CD4-positive, alpha-beta memory T cell (primary cell): ENCODE results near the gene GRIA1. TPM values are rescaled to one million over a fixed set of nuclear protein-coding genes. Genes with fewer than 3 reads are reported as not detected.

Source experiments
- CTCF ChIA-PET: fragments of 350-600 bp; sonication (Branson Sonifier 250); formaldehyde crosslinking; loops from one replicate; lab custom pipeline; 2021; ENCODE audit warnings: inconsistent platforms; ENCODE audit not compliant: partially characterized antibody; lab: Charles Lee
- POLR2A ChIA-PET: fragments of 350-600 bp; sonication (Branson Sonifier 250); formaldehyde crosslinking; loops from one replicate; lab custom pipeline; 2021; ENCODE audit not compliant: partially characterized antibody; lab: Charles Lee
- DNase-seq, 5 donors: peaks; one replicate each; pipeline versions ENCODE4 v3.0.0 to v3.0.0-alpha.2; 2020 to 2022; ENCODE audit warnings: mixed read lengths in 1 of 5
- H3K27ac ChIP-seq: one replicate; pipeline ENCODE4 v1.7.0; 2013; ENCODE audit warnings: low read depth, low read length
- H3K27me3 ChIP-seq: 2 replicates; pipeline ENCODE4 v1.7.0; 2013; ENCODE audit warnings: mild to moderate bottlenecking, low read length, moderate library complexity; ENCODE audit not compliant: insufficient read depth
- H3K36me3 ChIP-seq: 2 replicates; pipeline ENCODE4 v1.7.0; 2013; ENCODE audit warnings: mild to moderate bottlenecking, low read length, moderate library complexity; ENCODE audit not compliant: insufficient read depth
- H3K4me1 ChIP-seq: 2 replicates; pipeline ENCODE4 v1.7.0; 2013; ENCODE audit warnings: mild to moderate bottlenecking, low read length, moderate library complexity; ENCODE audit not compliant: insufficient read depth
- H3K4me3 ChIP-seq, 2 donors: one replicate each; pipeline ENCODE4 v1.7.0; 2013; ENCODE audit warnings: low read length in 2 of 2, mild to moderate bottlenecking in 1 of 2
- H3K9me3 ChIP-seq, 2 donors: one replicate each; pipeline ENCODE4 v1.7.0; 2013; ENCODE audit warnings: low read length in 2 of 2, control low read depth in 1 of 2; ENCODE audit not compliant: control insufficient read depth in 1 of 2
- H3K27ac Mint-ChIP-seq, 7 donors: one replicate each; pipeline ENCODE4 v1.8.0; 2020 to 2021; ENCODE audit warnings: mixed read lengths in 7 of 7, mild to moderate bottlenecking in 6 of 7, inconsistent platforms in 3 of 7, moderate library complexity in 3 of 7
- H3K27me3 Mint-ChIP-seq, 2 donors: one replicate each; pipeline ENCODE4 v1.8.0; 2020 to 2021; ENCODE audit warnings: mixed read lengths in 2 of 2
- H3K36me3 Mint-ChIP-seq, 2 donors: one replicate each; pipeline ENCODE4 v1.8.0; 2020 to 2021; ENCODE audit warnings: mixed read lengths in 2 of 2, inconsistent platforms in 1 of 2, mild to moderate bottlenecking in 1 of 2
- H3K4me1 Mint-ChIP-seq, 4 donors: one replicate each; pipeline ENCODE4 v1.8.0; 2020 to 2021; ENCODE audit warnings: mixed read lengths in 4 of 4, mild to moderate bottlenecking in 1 of 4
- H3K4me3 Mint-ChIP-seq, 8 donors: one replicate each; pipeline ENCODE4 v1.8.0; 2020 to 2021; ENCODE audit warnings: mixed read lengths in 8 of 8, mild to moderate bottlenecking in 7 of 8, moderate library complexity in 6 of 8, inconsistent platforms in 3 of 8
- H3K9me3 Mint-ChIP-seq, 8 donors: one replicate each; pipeline ENCODE4 v1.8.0; 2020 to 2021; ENCODE audit warnings: mixed read lengths in 8 of 8, mild to moderate bottlenecking in 5 of 8, inconsistent platforms in 3 of 8, moderate library complexity in 1 of 8
- intact Hi-C: fragments of 100-400 bp; cut with micrococcal nuclease; formaldehyde crosslinking; loops from one replicate; pipeline ENCODE4 v1.15.1; 2023
- polyA plus RNA-seq, 2 donors: library from polyadenylated mRNA; unstranded; fragments of 300-500 nt; fragmentation: Illumina TruSeq; gene quantifications; one replicate each; pipeline ENCODE4 v1.2.3, GENCODE V29; 2021
- total RNA-seq, 2 experiments: library from RNA; stranded (reverse); gene quantifications; one replicate each; pipeline ENCODE4 v1.2.3, GENCODE V29; 2021

The GRIA1 gene
- total and polyA plus RNA-seq, 4 experiments from 2014 or later = not detected

- no peaks in the 10 kb centered on the region for H3K4me1 Mint-ChIP-seq
- no peaks in the 10 kb centered on the region for H3K36me3 Mint-ChIP-seq
- no peaks in the 10 kb centered on the region for H3K27me3 ChIP-seq
- ChIA-PET POLR2A (no interaction called here), CTCF (no interaction called here)
- peaks cover 0 to 9% of the 10 kb centered on the region in 2 donors for H3K27me3 Mint-ChIP-seq
- no peak overlapping the region for H3K4me3 ChIP-seq
- H3K36me3 ChIP-seq = no peaks in the 10 kb centered on the region
- DNase-seq = no peak
- H3K9me3 ChIP-seq = no peaks in the 10 kb centered on the region
- H3K4me1 ChIP-seq = no peaks in the 10 kb centered on the region
- H3K27ac ChIP-seq = no peak overlapping the region
- intact Hi-C loops = no loop called here
- no peak overlapping the region for H3K27ac Mint-ChIP-seq
- peaks cover 0 to 3% (median 0%) of the 10 kb centered on the region in 8 donors for H3K9me3 Mint-ChIP-seq
- H3K4me3 Mint-ChIP-seq = no peak overlapping the region
Measured at GRCh38 chr5:153745778-153746395, 255.4 kb downstream of the GRIA1 start.

- Histone ChIP-seq H3K9me3 (no peaks in the 10 kb centered on the region), H3K27ac (no peak overlapping the region), H3K27me3 (no peaks in the 10 kb centered on the region), H3K4me1 (no peaks in the 10 kb centered on the region), H3K36me3 (no peaks in the 10 kb centered on the region), H3K4me3 (no peak overlapping the region)
- Mint-ChIP-seq H3K9me3 (peaks cover 0 to 3% (median 0%) of the 10 kb centered on the region in 8 donors), H3K4me1 (no peaks in the 10 kb centered on the region), H3K27ac (no peak overlapping the region), H3K27me3 (peaks cover 0 to 9% of the 10 kb centered on the region in 2 donors), H3K4me3 (no peak overlapping the region), H3K36me3 (no peaks in the 10 kb centered on the region)
- CTCF ChIA-PET = no interaction called here
- POLR2A ChIA-PET = no interaction called here
- intact Hi-C loops = no loop called here
- no peak for DNase-seq
Measured at GRCh38 chr5:153746440-153746839, 256.0 kb downstream of the GRIA1 start.

GRCh38 chr5:153748823-153749222 is 258.4 kb downstream of the GRIA1 start:
- Mint-ChIP-seq H3K27me3 (peaks cover 0 to 2% of the 10 kb centered on the region in 2 donors), H3K27ac (no peak overlapping the region), H3K4me3 (no peak overlapping the region), H3K9me3 (peaks cover 0 to 3% (median 0%) of the 10 kb centered on the region in 8 donors), H3K36me3 (no peaks in the 10 kb centered on the region), H3K4me1 (no peaks in the 10 kb centered on the region)
- POLR2A ChIA-PET = no interaction called here
- no peak overlapping the region for H3K27ac ChIP-seq
- no peaks in the 10 kb centered on the region for H3K27me3 ChIP-seq
- H3K4me3 ChIP-seq = no peak overlapping the region
- intact Hi-C loops = no loop called here
- no peaks in the 10 kb centered on the region for H3K36me3 ChIP-seq
- no peak for DNase-seq
- CTCF ChIA-PET = no interaction called here
- no peaks in the 10 kb centered on the region for H3K4me1 ChIP-seq
- no peaks in the 10 kb centered on the region for H3K9me3 ChIP-seq

- no peak for DNase-seq
- Mint-ChIP-seq H3K36me3 (no peaks in the 10 kb centered on the region), H3K9me3 (peaks cover 0 to 5% (median 1%) of the 10 kb centered on the region in 8 donors), H3K27ac (no peak overlapping the region), H3K27me3 (peaks cover 0 to 4% of the 10 kb centered on the region in 2 donors), H3K4me3 (no peak overlapping the region), H3K4me1 (no peaks in the 10 kb centered on the region)
- H3K4me1 ChIP-seq = no peaks in the 10 kb centered on the region
- ChIA-PET CTCF (no interaction called here), POLR2A (no interaction called here)
- H3K27ac ChIP-seq = no peak overlapping the region
- H3K36me3 ChIP-seq = no peaks in the 10 kb centered on the region
- intact Hi-C loops = no loop called here
- H3K9me3 ChIP-seq = no peaks in the 10 kb centered on the region
- H3K4me3 ChIP-seq = no peak overlapping the region
- no peaks in the 10 kb centered on the region for H3K27me3 ChIP-seq
Measured at GRCh38 chr5:153749960-153750359, 259.5 kb downstream of the GRIA1 start.

GRCh38 chr5:153751251-153751650 is 260.8 kb downstream of the GRIA1 start:
- Histone ChIP-seq H3K4me1 (no peaks in the 10 kb centered on the region), H3K27ac (no peak overlapping the region), H3K27me3 (no peaks in the 10 kb centered on the region), H3K36me3 (no peaks in the 10 kb centered on the region), H3K4me3 (no peak overlapping the region), H3K9me3 (no peaks in the 10 kb centered on the region)
- Mint-ChIP-seq H3K36me3 (no peaks in the 10 kb centered on the region), H3K27me3 (peaks cover 0 to 2% of the 10 kb centered on the region in 2 donors), H3K27ac (no peak overlapping the region), H3K4me3 (no peak overlapping the region), H3K9me3 (peaks cover 0 to 7% (median 0%) of the 10 kb centered on the region in 8 donors), H3K4me1 (no peaks in the 10 kb centered on the region)
- POLR2A ChIA-PET = no interaction called here
- CTCF ChIA-PET = no interaction called here
- intact Hi-C loops = no loop called here
- DNase-seq = no peak

- CTCF ChIA-PET = interaction anchor here (0.5 kb wide), 1 partner anchor 12 kb away, joined by 3 read pairs; no protein-coding TSS in a partner anchor
Measured at GRCh38 chr5:153752890-153753289, 262.4 kb downstream of the GRIA1 start.

GRCh38 chr5:153753645-153754432 is 263.4 kb downstream of the GRIA1 start:
- POLR2A ChIA-PET = no interaction called here
- Mint-ChIP-seq H3K4me1 (no peaks in the 10 kb centered on the region), H3K36me3 (no peaks in the 10 kb centered on the region), H3K27ac (no peak overlapping the region), H3K9me3 (peaks cover 0 to 15% (median 2%) of the 10 kb centered on the region in 8 donors), H3K4me3 (peak overlapping the region in 1 of 8 donors; percentile 16), H3K27me3 (peaks cover 0 to 4% of the 10 kb centered on the region in 2 donors)
- H3K27me3 ChIP-seq = no peaks in the 10 kb centered on the region
- intact Hi-C loops = no loop called here
- no peak overlapping the region for H3K27ac ChIP-seq
- H3K9me3 ChIP-seq = no peaks in the 10 kb centered on the region
- no peaks in the 10 kb centered on the region for H3K4me1 ChIP-seq
- H3K4me3 ChIP-seq = no peak overlapping the region
- CTCF ChIA-PET = no interaction called here
- no peak for DNase-seq
- no peaks in the 10 kb centered on the region for H3K36me3 ChIP-seq

More at GRCh38 chr5:153752890-153753289, 262.4 kb downstream of the GRIA1 start:
- Mint-ChIP-seq H3K27ac (no peak overlapping the region), H3K4me1 (no peaks in the 10 kb centered on the region), H3K27me3 (peaks cover 0 to 4% of the 10 kb centered on the region in 2 donors), H3K36me3 (no peaks in the 10 kb centered on the region), H3K4me3 (no peak overlapping the region), H3K9me3 (peaks cover 0 to 15% (median 3%) of the 10 kb centered on the region in 8 donors)
- Histone ChIP-seq H3K4me1 (no peaks in the 10 kb centered on the region), H3K27ac (no peak overlapping the region), H3K27me3 (no peaks in the 10 kb centered on the region), H3K36me3 (no peaks in the 10 kb centered on the region), H3K9me3 (no peaks in the 10 kb centered on the region), H3K4me3 (no peak overlapping the region)
- POLR2A ChIA-PET = no interaction called here
- intact Hi-C loops = no loop called here
- no peak for DNase-seq
